IPS-18c (cell line): Measurements from ENCODE around the gene ASIC2.
"Not testable (repeated sequence)": the region's sequence is repeated elsewhere in the genome, so short reads cannot be mapped to it uniquely, and the experiment has no call there.

Source experiments
- H3K4me3 ChIP-seq: 2 replicates; pipeline ENCODE4 v1.7.0; 2013; ENCODE audit warnings: low read depth, mild to moderate bottlenecking, low read length, moderate library complexity; ENCODE audit not compliant: insufficient read depth
- H3K9me3 ChIP-seq: one replicate; pipeline ENCODE4 v1.6.1; 2013; ENCODE audit warnings: mild to moderate bottlenecking, low read length, moderate library complexity; ENCODE audit not compliant: control insufficient read depth, insufficient read depth

ASIC2 gene

GRCh38 chr17:33013596-33014375, 279.3 kb downstream of the ASIC2 start:
- H3K9me3 ChIP-seq = no peaks in the 10 kb centered on the region
- no peak overlapping the region for H3K4me3 ChIP-seq

GRCh38 chr17:33012522-33013033, 280.5 kb downstream of the ASIC2 start:
- Histone ChIP-seq H3K4me3 (no peak overlapping the region), H3K9me3 (no peaks in the 10 kb centered on the region)

GRCh38 chr17:33009636-33010035, 283.5 kb downstream of the ASIC2 start:
- no peak overlapping the region for H3K4me3 ChIP-seq
- no peaks in the 10 kb centered on the region for H3K9me3 ChIP-seq

- no peak overlapping the region for H3K4me3 ChIP-seq
These were observed 285.9 kb downstream of the ASIC2 start for GRCh38 chr17:33007186-33007585.

GRCh38 chr17:33002246-33002645, 290.8 kb downstream of the ASIC2 start:
- Histone ChIP-seq H3K4me3 (no peak overlapping the region), H3K9me3 (no peaks in the 10 kb centered on the region)

More at GRCh38 chr17:33007186-33007585, 285.9 kb downstream of the ASIC2 start:
- H3K9me3 ChIP-seq = no peaks in the 10 kb centered on the region

- H3K9me3 ChIP-seq = no peaks in the 10 kb centered on the region
- no peak overlapping the region for H3K4me3 ChIP-seq
These were observed 294.2 kb downstream of the ASIC2 start for GRCh38 chr17:32998887-32999228.

GRCh38 chr17:32998111-32998886, 294.8 kb downstream of the ASIC2 start:
- Histone ChIP-seq H3K9me3 (no peaks in the 10 kb centered on the region), H3K4me3 (no peak overlapping the region)

GRCh38 chr17:32995416-32996045, 297.6 kb downstream of the ASIC2 start:
- Histone ChIP-seq H3K4me3 (no peak overlapping the region), H3K9me3 (no peaks in the 10 kb centered on the region)

GRCh38 chr17:32993977-32994376, 299.1 kb downstream of the ASIC2 start:
- Histone ChIP-seq H3K4me3 (no peak overlapping the region), H3K9me3 (no peaks in the 10 kb centered on the region)

- H3K4me3 ChIP-seq = no peak overlapping the region
- H3K9me3 ChIP-seq = peaks cover 4% of the 10 kb centered on the region
These were observed 300.6 kb downstream of the ASIC2 start for GRCh38 chr17:32992321-32993033.

GRCh38 chr17:32988481-32989101, 304.5 kb downstream of the ASIC2 start:
- no peak overlapping the region for H3K4me3 ChIP-seq

GRCh38 chr17:32987868-32988267, 305.2 kb downstream of the ASIC2 start:
- not testable (repeated sequence) for H3K9me3 ChIP-seq, H3K4me3 ChIP-seq

More at GRCh38 chr17:32988481-32989101, 304.5 kb downstream of the ASIC2 start:
- peaks cover 4% of the 10 kb centered on the region for H3K9me3 ChIP-seq

GRCh38 chr17:32987453-32987805, 305.7 kb downstream of the ASIC2 start:
- H3K9me3 ChIP-seq = not testable (repeated sequence)

GRCh38 chr17:32985050-32985756, 307.9 kb downstream of the ASIC2 start:
- H3K4me3 ChIP-seq = no peak overlapping the region
- H3K9me3 ChIP-seq = peaks cover 16% of the 10 kb centered on the region

More at GRCh38 chr17:32987453-32987805, 305.7 kb downstream of the ASIC2 start:
- not testable (repeated sequence) for H3K4me3 ChIP-seq

GRCh38 chr17:32981611-32982010, 311.5 kb downstream of the ASIC2 start:
- not testable (repeated sequence) for H3K4me3 ChIP-seq
- peaks cover 11% of the 10 kb centered on the region for H3K9me3 ChIP-seq

- Histone ChIP-seq H3K4me3 (no peak overlapping the region), H3K9me3 (peaks cover 11% of the 10 kb centered on the region)
These were observed 312.9 kb downstream of the ASIC2 start for GRCh38 chr17:32980230-32980629.
